GM23338 (cell line): Measurements from ENCODE around the gene UBE2H.

Source experiments
- CREB1 ChIP-seq: fragments of 250-450 bp; sonication (Bioruptor Pico); IDR thresholded peaks from 2 replicates; pipeline ENCODE4 v1.5.0; 2020; ENCODE audit warnings: low read depth, mild to moderate bottlenecking, moderate library complexity
- CTCF ChIP-seq, 2 experiments: fragments of 200-600 bp in 1 of 2; sonication (generic) in 1 of 2; conservative IDR thresholded peaks; 2 replicates each; pipeline versions ENCODE4 v1.5.1 to v1.6.1; 2016 to 2017; ENCODE audit warnings: antibody characterized with exemption in 2 of 2, low read depth in 2 of 2, mild to moderate bottlenecking in 2 of 2, moderate library complexity in 1 of 2
- ETS1 ChIP-seq: IDR thresholded peaks from 2 replicates; pipeline ENCODE4 v1.6.1; 2016; ENCODE audit warnings: antibody characterized with exemption
- EZH2 ChIP-seq: fragments of 200-600 bp; sonication (generic); IDR thresholded peaks from one replicate; pipeline ENCODE4 v1.8.0; 2017; ENCODE audit warnings: antibody characterized with exemption, mild to moderate bottlenecking, low read depth; ENCODE audit not compliant: unreplicated experiment
- EZH2phosphoT487 ChIP-seq: fragments of 200-600 bp; sonication (generic); IDR thresholded peaks from one replicate; pipeline ENCODE4 v1.8.1; 2018; ENCODE audit warnings: antibody characterized with exemption; ENCODE audit not compliant: unreplicated experiment
- JUNB ChIP-seq: IDR thresholded peaks from one replicate; pipeline ENCODE4 v1.6.1; 2016; ENCODE audit warnings: antibody characterized with exemption; ENCODE audit not compliant: unreplicated experiment
- NANOG ChIP-seq: IDR thresholded peaks from 2 replicates; pipeline ENCODE4 v1.6.1; 2016; ENCODE audit warnings: antibody characterized with exemption, borderline replicate concordance
- POLR2AphosphoS5 ChIP-seq: IDR thresholded peaks from 2 replicates; pipeline ENCODE4 v1.6.1; 2016; ENCODE audit warnings: antibody characterized with exemption, low read depth
- REST ChIP-seq: IDR thresholded peaks from one replicate; pipeline ENCODE4 v1.6.1; 2018; ENCODE audit warnings: antibody characterized with exemption; ENCODE audit not compliant: unreplicated experiment
- STAT1 ChIP-seq: IDR thresholded peaks from one replicate; pipeline ENCODE4 v1.6.1; 2016; ENCODE audit warnings: antibody characterized with exemption; ENCODE audit not compliant: unreplicated experiment
- ZNF114 ChIP-seq: fragments of 250-450 bp; sonication (Bioruptor Pico); IDR thresholded peaks from 2 replicates; pipeline ENCODE4 v1.5.0; 2020; ENCODE audit warnings: mild to moderate bottlenecking, moderate library complexity
- ZNF331 ChIP-seq: fragments of 250-450 bp; sonication (Bioruptor Pico); IDR thresholded peaks from 2 replicates; pipeline ENCODE4 v1.5.0; 2020; ENCODE audit warnings: low read depth, mild to moderate bottlenecking, moderate library complexity

GRCh38 chr7:129924602-129925001 is 28.2 kb downstream of the UBE2H start:
- TF ChIP-seq CTCF (conservative IDR thresholded peaks at IDR 0.05; ENCODE audit: low read depth in 2 of 2) (no peak), POLR2AphosphoS5 (no peak), REST (no peak), STAT1 (no peak), EZH2phosphoT487 (no peak), JUNB (no peak), EZH2 (no peak), CREB1 (no peak), ZNF114 (CRISPR knock-in tag) (no peak), NANOG (no peak), ZNF331 (CRISPR knock-in tag) (no peak), ETS1 (no peak)
